NT2/D1 (cell line): ENCODE results near the gene TMEM114.

Source experiments
- SUZ12 ChIP-seq: IDR thresholded peaks from 2 replicates; pipeline ENCODE4 v1.6.1; 2011; ENCODE audit not compliant: insufficient read length, insufficient read depth; ENCODE audit errors: extremely low read depth
- YY1 ChIP-seq: IDR thresholded peaks from 2 replicates; pipeline ENCODE4 v1.6.1; 2011; ENCODE audit not compliant: insufficient read length, insufficient read depth
- ZNF274 ChIP-seq: IDR thresholded peaks from 2 replicates; pipeline ENCODE4 v1.6.1; 2011; ENCODE audit warnings: mild to moderate bottlenecking, low read depth, low read length

DNA sequence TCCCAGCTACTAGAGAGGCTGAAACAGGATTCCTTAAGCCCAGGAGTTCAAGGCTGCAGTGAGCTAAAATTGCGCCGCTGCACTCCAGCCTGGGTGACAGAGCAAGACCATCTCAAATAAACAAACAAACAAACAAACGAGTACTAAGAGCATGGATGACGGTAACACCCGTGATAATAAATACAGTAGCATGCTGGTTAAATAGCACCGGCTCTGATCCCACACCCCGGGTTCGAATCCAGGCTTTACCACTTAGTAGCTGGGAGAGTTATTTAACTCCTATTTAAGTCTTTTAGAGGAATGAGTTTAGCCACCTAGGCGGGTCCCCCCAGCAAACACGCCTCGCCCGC, 30.9 kb upstream of the TMEM114 start:
- TF ChIP-seq ZNF274, result no peak
- TF ChIP-seq SUZ12, result no peak
- no peak for TF ChIP-seq YY1
